DOHH2 (cell line): ENCODE measurements around the gene VAV2.

Experiments used
- H3F3A ChIP-seq: fragments of 200-600 bp; sonication (generic), shearing (Covaris generic); 2 replicates; pipeline ENCODE4 v1.6.0; 2016; ENCODE audit warnings: antibody characterized with exemption, mild to moderate bottlenecking; ENCODE audit not compliant: control insufficient read depth, insufficient read depth
- H3K27ac ChIP-seq: fragments of 200-600 bp; sonication (generic); 2 replicates; pipeline ENCODE4 v1.5.1; 2014; ENCODE audit warnings: low read depth, mild to moderate bottlenecking, low read length, moderate library complexity
- H3K27me3 ChIP-seq: fragments of 200-600 bp; sonication (generic); 2 replicates; pipeline ENCODE4 v1.6.1; 2014; ENCODE audit warnings: mild to moderate bottlenecking, low read length, mixed read lengths; ENCODE audit not compliant: control insufficient read depth
- H3K36me3 ChIP-seq: fragments of 200-600 bp; sonication (generic); 2 replicates; pipeline ENCODE4 v1.6.1; 2014; ENCODE audit warnings: mild to moderate bottlenecking, low read length, moderate library complexity, mixed read lengths; ENCODE audit not compliant: control insufficient read depth
- H3K4me1 ChIP-seq: fragments of 200-600 bp; sonication (generic); 2 replicates; pipeline ENCODE4 v1.6.1; 2014; ENCODE audit warnings: mild to moderate bottlenecking, low read length, mixed read lengths; ENCODE audit not compliant: control insufficient read depth
- H3K4me2 ChIP-seq: fragments of 200-600 bp; sonication (generic); 2 replicates; pipeline ENCODE4 v1.6.0; 2014; ENCODE audit warnings: mild to moderate bottlenecking, low read length, moderate library complexity
- H3K4me3 ChIP-seq: fragments of 200-600 bp; sonication (generic); 2 replicates; pipeline ENCODE4 v1.5.1; 2014; ENCODE audit warnings: mild to moderate bottlenecking, low read length, mixed read lengths
- H3K79me2 ChIP-seq: fragments of 200-600 bp; sonication (generic); 2 replicates; pipeline ENCODE4 v1.6.1; 2014; ENCODE audit warnings: mild to moderate bottlenecking, low read length, mixed read lengths; ENCODE audit not compliant: control insufficient read depth
- H3K9me2 ChIP-seq: fragments of 200-600 bp; sonication (generic); replicated peaks from 2 replicates; pipeline ENCODE4 v1.6.1; 2014; ENCODE audit warnings: mild to moderate bottlenecking, low read length, mixed read lengths; ENCODE audit not compliant: control insufficient read depth
- H3K9me3 ChIP-seq: fragments of 200-600 bp; sonication (generic); 2 replicates; pipeline ENCODE4 v1.6.1; 2014; ENCODE audit warnings: antibody characterized with exemption, low read length, mixed read lengths; ENCODE audit not compliant: control insufficient read depth, insufficient read depth
- H4K20me1 ChIP-seq: fragments of 200-600 bp; sonication (generic); 2 replicates; pipeline ENCODE4 v1.6.0; 2014; ENCODE audit warnings: low read depth, mild to moderate bottlenecking, antibody characterized with exemption, low read length, moderate library complexity; ENCODE audit not compliant: control insufficient read depth, insufficient read depth
- CTCF ChIP-seq: fragments of 200-600 bp; sonication (generic); IDR thresholded peaks from one replicate; pipeline ENCODE4 v1.5.1; 2014; ENCODE audit warnings: antibody characterized with exemption, mild to moderate bottlenecking, low read depth, low read length; ENCODE audit not compliant: poor library complexity, severe bottlenecking
- EZH2phosphoT487 ChIP-seq: fragments of 200-600 bp; sonication (generic); IDR thresholded peaks from 2 replicates; pipeline ENCODE4 v1.6.1; 2017; ENCODE audit warnings: borderline replicate concordance, mild to moderate bottlenecking, antibody characterized with exemption, low read length, moderate library complexity, mixed read lengths

The VAV2 gene

DNA sequence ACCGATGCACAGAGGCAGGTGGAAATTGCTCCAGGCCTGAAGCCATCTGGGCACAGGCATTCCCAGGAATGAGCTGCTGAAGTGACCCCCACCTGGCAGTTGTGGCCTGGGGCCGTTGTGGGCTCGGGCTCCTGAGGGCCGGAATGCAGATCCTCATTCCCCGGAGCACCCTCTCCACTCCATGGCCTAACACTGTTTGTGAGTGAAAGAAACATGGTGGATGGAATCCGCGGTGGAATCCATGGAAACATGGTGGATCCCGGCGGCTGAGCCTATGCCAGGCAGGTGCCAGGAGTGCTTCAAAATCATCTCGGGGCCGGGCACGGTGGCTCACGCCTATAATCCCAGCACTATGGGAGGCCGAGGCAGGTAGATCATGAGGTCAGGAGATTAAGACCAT, 250.4 kb downstream of the VAV2 start:
- Histone ChIP-seq H3K9me3 (no peaks in the 10 kb centered on the region), H3K27me3 (peaks cover 28% of the 10 kb centered on the region), H3K4me3 (no peak overlapping the region), H3F3A (peaks cover 3% of the 10 kb centered on the region; the same call in 1 of the 2 replicates), H4K20me1 (0 out of 2 replicates have a peak, but pooled peaks cover 3% of the 10 kb centered on the region), H3K9me2 (no peaks in the 10 kb centered on the region), H3K4me2 (no peak overlapping the region), H3K4me1 (peaks cover 11% of the 10 kb centered on the region), H3K79me2 (no peaks in the 10 kb centered on the region), H3K27ac (no peak overlapping the region), H3K36me3 (no peaks in the 10 kb centered on the region)
- TF ChIP-seq CTCF: no peak
- no peak for TF ChIP-seq EZH2phosphoT487

DNA sequence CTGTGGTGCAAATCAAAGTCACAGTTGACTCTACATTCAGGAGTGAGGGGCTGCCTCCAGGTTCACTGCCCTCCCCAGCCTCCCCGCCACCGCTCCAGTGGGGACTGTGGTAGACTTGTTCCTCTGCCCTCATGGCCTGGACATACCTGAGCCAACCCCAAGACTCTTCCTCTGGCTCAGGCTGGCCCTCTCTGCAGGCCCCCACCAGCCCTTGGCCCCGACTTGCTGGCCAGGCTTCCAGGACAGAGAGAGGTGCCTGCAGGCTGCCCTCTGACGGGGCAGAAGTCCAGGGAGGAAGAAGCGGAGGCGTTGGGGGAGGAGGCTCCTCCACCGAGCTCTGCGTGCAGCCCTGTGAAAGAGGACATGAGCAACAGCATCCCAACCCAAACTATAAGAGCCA, 251.2 kb downstream of the VAV2 start:
- H3F3A ChIP-seq: peaks cover 3% of the 10 kb centered on the region; the same call in 1 of the 2 replicates
- H3K27me3 ChIP-seq: peaks cover 33% of the 10 kb centered on the region
- TF ChIP-seq EZH2phosphoT487 (no peak), CTCF (no peak)
- H3K27ac ChIP-seq: no peak overlapping the region
- H3K9me2 ChIP-seq: no peaks in the 10 kb centered on the region
- no peak overlapping the region for H3K4me3 ChIP-seq
- no peak overlapping the region for H3K4me2 ChIP-seq
- peaks cover 11% of the 10 kb centered on the region for H3K4me1 ChIP-seq
- H3K79me2 ChIP-seq: no peaks in the 10 kb centered on the region
- H4K20me1 ChIP-seq: 0 out of 2 replicates have a peak, but pooled peaks cover 3% of the 10 kb centered on the region
- H3K36me3 ChIP-seq: no peaks in the 10 kb centered on the region
- no peaks in the 10 kb centered on the region for H3K9me3 ChIP-seq

- peaks cover 3% of the 10 kb centered on the region; the same call in 1 of the 2 replicates for H3F3A ChIP-seq
- 0 out of 2 replicates have a peak, but pooled peaks cover 3% of the 10 kb centered on the region for H4K20me1 ChIP-seq
- H3K9me2 ChIP-seq: no peaks in the 10 kb centered on the region
- no peaks in the 10 kb centered on the region for H3K9me3 ChIP-seq
- H3K4me2 ChIP-seq: no peak overlapping the region
- H3K27ac ChIP-seq: no peak overlapping the region
- TF ChIP-seq EZH2phosphoT487 (no peak), CTCF (no peak)
- no peak overlapping the region for H3K4me3 ChIP-seq
- H3K79me2 ChIP-seq: no peaks in the 10 kb centered on the region
- H3K36me3 ChIP-seq: no peaks in the 10 kb centered on the region
- peaks cover 22% of the 10 kb centered on the region for H3K4me1 ChIP-seq
- peaks cover 41% of the 10 kb centered on the region for H3K27me3 ChIP-seq
Measured at GRCh38 chr9:133739408-133740280, 252.5 kb downstream of the VAV2 start.
